GM12878 (cell line): Measurements from ENCODE around the gene ENDOG. TPM values are rescaled to one million over a fixed set of nuclear protein-coding genes. Genes with fewer than 3 reads are reported as not detected.

Source experiments
- BHLHE40 ChIP-seq, 2 experiments: fragments of 450-650 bp in 1 of 2; IDR thresholded peaks; 2 replicates each; pipeline ENCODE4 v1.6.1; 2011 to 2017; ENCODE audit warnings: low read depth in 2 of 2, borderline replicate concordance in 1 of 2, improper control_type of control experiment in 1 of 2, low read length in 1 of 2, mild to moderate bottlenecking in 1 of 2
- CREB1 ChIP-seq: IDR thresholded peaks from 2 replicates; pipeline ENCODE4 v1.6.1; 2012; ENCODE audit warnings: low read depth, mild to moderate bottlenecking, inconsistent platforms
- IKZF2 ChIP-seq, 2 experiments: fragments of 450-650 bp; IDR thresholded peaks; 2 replicates each; pipeline ENCODE4 v1.6.1; 2017; ENCODE audit warnings: mild to moderate bottlenecking in 2 of 2, moderate library complexity in 2 of 2
- KDM1A ChIP-seq: fragments of 200-600 bp; sonication (generic); IDR thresholded peaks from 2 replicates; pipeline ENCODE4 v1.6.1; 2016; ENCODE audit warnings: borderline replicate concordance
- MXI1 ChIP-seq: fragments of 150-350 bp; IDR thresholded peaks from 2 replicates; pipeline ENCODE4 v1.6.1; 2011; ENCODE audit warnings: low read depth, mild to moderate bottlenecking, inconsistent platforms, low read length, improper control_type of control experiment
- PAX8 ChIP-seq: fragments of 450-650 bp; IDR thresholded peaks from 2 replicates; pipeline ENCODE4 v1.6.1; 2017; ENCODE audit warnings: mild to moderate bottlenecking, moderate library complexity
- RBBP5 ChIP-seq: fragments of 200-600 bp; sonication (generic); conservative IDR thresholded peaks from 2 replicates; pipeline ENCODE4 v1.6.1; 2016
- SP1 ChIP-seq: IDR thresholded peaks from one replicate; pipeline ENCODE4 v1.6.1; 2011; ENCODE audit warnings: low read depth, low read length
- SREBF2 ChIP-seq: IDR thresholded peaks from 2 replicates; pipeline ENCODE4 v1.6.1; 2012; ENCODE audit warnings: mild to moderate bottlenecking, low read length
- SRF ChIP-seq, 2 experiments: IDR thresholded peaks; 2 replicates each; pipeline ENCODE4 v1.6.1; 2011; ENCODE audit warnings: low read depth in 2 of 2, low read length in 2 of 2, mild to moderate bottlenecking in 1 of 2, moderate library complexity in 1 of 2
- STAT1 ChIP-seq: fragments of 450-650 bp; conservative IDR thresholded peaks from 2 replicates; pipeline ENCODE4 v1.6.1; 2014; ENCODE audit warnings: antibody characterized with exemption, mild to moderate bottlenecking
- TAF1 ChIP-seq: IDR thresholded peaks from 2 replicates; pipeline ENCODE4 v1.6.1; 2011; ENCODE audit warnings: mild to moderate bottlenecking, low read depth, low read length, borderline replicate concordance
- TCF3 ChIP-seq: IDR thresholded peaks from 2 replicates; pipeline ENCODE4 v1.6.1; 2012; ENCODE audit warnings: low read depth, mild to moderate bottlenecking, low read length, borderline replicate concordance; ENCODE audit not compliant: insufficient read depth
- ZNF217 ChIP-seq: fragments of 450-650 bp; IDR thresholded peaks from 2 replicates; pipeline ENCODE4 v1.6.1; 2017; ENCODE audit warnings: antibody characterized with exemption, mild to moderate bottlenecking
- polyA plus RNA-seq, 11 experiments: library from polyadenylated mRNA; depleted of rRNA in 4 of 11; unstranded in 6 of 11; stranded (reverse) in 5 of 11; fragments of >200 nt; fragmentation: Nextera tagmentation in 4 of 11; fragmentation: Illumina TruSeq in 1 of 11; extraction: Ambion mirVana in 4 of 11; extraction: Trizol in 1 of 11; gene quantifications; 1 replicate in 1 of 11; 2 replicates in 10 of 11; pipeline versions ENCODE4 v1.2.1 to v1.2.3, GENCODE V29; 2011 to 2016; ENCODE audit warnings: inconsistent platforms in 2 of 11, missing spikeins in 2 of 11, low read depth in 1 of 11
- total RNA-seq, 4 experiments: library from RNA; depleted of rRNA in 3 of 4; stranded (reverse); fragments of >200 nt in 3 of 4; fragmentation: Illumina TruSeq in 1 of 4; extraction: Trizol in 1 of 4; gene quantifications; 2 replicates each; pipeline versions ENCODE4 v1.2.1 to v1.2.3, GENCODE V29; 2013 to 2021
- TF ChIP-seq, protein P1 (sequence below): fragments of 450-650 bp; IDR thresholded peaks from 2 replicates; pipeline ENCODE4 v1.6.1; 2014; ENCODE audit warnings: mild to moderate bottlenecking
- TF ChIP-seq, protein P2 (sequence below): fragments of 450-650 bp; IDR thresholded peaks from 2 replicates; pipeline ENCODE4 v1.6.1; 2017; ENCODE audit warnings: antibody characterized with exemption, mild to moderate bottlenecking, moderate library complexity
- TF ChIP-seq, protein P3 (sequence below): fragments of 450-650 bp; IDR thresholded peaks from 2 replicates; pipeline ENCODE4 v1.6.1; 2018; ENCODE audit warnings: mild to moderate bottlenecking, low read depth, moderate library complexity; ENCODE audit not compliant: partially characterized antibody
- TF ChIP-seq, protein P4 (sequence below): fragments of 450-650 bp; IDR thresholded peaks from 2 replicates; pipeline ENCODE4 v1.6.1; 2017; ENCODE audit warnings: mild to moderate bottlenecking, moderate library complexity

ENDOG gene
- total and polyA plus RNA-seq, 10 of the 15 experiments (the other 5 are each of a cell fraction or from before 2014, with no cell fraction given): 0.84 to 29.2 (median 9.0) TPM

DNA sequence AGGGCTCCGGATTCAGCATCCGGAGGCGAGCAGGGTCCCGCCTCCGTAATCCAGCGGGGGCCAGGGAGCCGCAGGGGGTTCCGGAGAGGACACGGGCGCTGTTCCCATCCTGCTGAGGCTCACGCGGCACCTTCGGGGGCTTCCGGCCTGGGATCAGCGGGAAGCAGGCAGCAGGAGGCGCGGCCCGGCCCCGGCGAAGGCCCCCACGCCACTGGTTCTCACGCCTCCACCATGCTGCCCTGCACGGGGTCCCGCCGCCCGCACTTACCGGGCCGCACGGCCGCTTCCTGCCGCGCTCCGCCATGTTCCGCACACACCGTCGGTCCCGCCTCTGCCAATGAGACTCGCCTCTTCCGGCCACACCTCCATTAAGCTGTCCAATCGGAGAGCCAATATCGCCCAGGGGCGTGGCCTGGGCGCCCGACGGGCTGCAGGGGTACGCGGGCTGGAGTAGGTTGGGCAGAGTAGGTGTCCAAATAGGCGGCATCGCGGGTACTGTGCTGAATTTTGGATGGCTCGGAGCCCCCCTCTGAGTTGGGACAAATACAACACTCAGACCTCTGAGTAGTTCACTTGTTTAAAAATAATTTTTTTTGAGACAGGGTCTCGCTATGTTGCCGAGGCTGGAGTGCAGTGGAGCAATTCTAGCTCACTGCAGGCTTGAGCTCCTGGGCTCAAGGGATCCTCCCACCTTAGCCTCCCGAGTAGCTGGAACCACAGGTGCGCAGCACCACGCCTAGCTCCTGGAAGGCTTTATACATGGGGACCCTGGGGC is 11.4 kb downstream of the ENDOG start, which contains the start of gene SPOUT1 (continued):
- 0 out of 4 replicates have a peak, but pooled peaks of 1 of the 2 experiments have one; percentile 25 for TF ChIP-seq IKZF2 (IDR thresholded peaks at IDR 0.05)
- TF ChIP-seq, protein P1, sequence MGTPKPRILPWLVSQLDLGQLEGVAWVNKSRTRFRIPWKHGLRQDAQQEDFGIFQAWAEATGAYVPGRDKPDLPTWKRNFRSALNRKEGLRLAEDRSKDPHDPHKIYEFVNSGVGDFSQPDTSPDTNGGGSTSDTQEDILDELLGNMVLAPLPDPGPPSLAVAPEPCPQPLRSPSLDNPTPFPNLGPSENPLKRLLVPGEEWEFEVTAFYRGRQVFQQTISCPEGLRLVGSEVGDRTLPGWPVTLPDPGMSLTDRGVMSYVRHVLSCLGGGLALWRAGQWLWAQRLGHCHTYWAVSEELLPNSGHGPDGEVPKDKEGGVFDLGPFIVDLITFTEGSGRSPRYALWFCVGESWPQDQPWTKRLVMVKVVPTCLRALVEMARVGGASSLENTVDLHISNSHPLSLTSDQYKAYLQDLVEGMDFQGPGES: no peak
- TF ChIP-seq TCF3: 0 out of 2 replicates have a peak, but pooled peaks have one; percentile 68
- TF ChIP-seq, protein P2, sequence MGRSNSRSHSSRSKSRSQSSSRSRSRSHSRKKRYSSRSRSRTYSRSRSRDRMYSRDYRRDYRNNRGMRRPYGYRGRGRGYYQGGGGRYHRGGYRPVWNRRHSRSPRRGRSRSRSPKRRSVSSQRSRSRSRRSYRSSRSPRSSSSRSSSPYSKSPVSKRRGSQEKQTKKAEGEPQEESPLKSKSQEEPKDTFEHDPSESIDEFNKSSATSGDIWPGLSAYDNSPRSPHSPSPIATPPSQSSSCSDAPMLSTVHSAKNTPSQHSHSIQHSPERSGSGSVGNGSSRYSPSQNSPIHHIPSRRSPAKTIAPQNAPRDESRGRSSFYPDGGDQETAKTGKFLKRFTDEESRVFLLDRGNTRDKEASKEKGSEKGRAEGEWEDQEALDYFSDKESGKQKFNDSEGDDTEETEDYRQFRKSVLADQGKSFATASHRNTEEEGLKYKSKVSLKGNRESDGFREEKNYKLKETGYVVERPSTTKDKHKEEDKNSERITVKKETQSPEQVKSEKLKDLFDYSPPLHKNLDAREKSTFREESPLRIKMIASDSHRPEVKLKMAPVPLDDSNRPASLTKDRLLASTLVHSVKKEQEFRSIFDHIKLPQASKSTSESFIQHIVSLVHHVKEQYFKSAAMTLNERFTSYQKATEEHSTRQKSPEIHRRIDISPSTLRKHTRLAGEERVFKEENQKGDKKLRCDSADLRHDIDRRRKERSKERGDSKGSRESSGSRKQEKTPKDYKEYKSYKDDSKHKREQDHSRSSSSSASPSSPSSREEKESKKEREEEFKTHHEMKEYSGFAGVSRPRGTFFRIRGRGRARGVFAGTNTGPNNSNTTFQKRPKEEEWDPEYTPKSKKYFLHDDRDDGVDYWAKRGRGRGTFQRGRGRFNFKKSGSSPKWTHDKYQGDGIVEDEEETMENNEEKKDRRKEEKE: no peak
- TF ChIP-seq ZNF217: no peak
- no peak for TF ChIP-seq PAX8
- TF ChIP-seq, protein P3, sequence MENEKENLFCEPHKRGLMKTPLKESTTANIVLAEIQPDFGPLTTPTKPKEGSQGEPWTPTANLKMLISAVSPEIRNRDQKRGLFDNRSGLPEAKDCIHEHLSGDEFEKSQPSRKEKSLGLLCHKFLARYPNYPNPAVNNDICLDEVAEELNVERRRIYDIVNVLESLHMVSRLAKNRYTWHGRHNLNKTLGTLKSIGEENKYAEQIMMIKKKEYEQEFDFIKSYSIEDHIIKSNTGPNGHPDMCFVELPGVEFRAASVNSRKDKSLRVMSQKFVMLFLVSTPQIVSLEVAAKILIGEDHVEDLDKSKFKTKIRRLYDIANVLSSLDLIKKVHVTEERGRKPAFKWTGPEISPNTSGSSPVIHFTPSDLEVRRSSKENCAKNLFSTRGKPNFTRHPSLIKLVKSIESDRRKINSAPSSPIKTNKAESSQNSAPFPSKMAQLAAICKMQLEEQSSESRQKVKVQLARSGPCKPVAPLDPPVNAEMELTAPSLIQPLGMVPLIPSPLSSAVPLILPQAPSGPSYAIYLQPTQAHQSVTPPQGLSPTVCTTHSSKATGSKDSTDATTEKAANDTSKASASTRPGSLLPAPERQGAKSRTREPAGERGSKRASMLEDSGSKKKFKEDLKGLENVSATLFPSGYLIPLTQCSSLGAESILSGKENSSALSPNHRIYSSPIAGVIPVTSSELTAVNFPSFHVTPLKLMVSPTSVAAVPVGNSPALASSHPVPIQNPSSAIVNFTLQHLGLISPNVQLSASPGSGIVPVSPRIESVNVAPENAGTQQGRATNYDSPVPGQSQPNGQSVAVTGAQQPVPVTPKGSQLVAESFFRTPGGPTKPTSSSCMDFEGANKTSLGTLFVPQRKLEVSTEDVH: no peak
- peak; percentile 41 to 82; a peak in 3 of 4 replicates for TF ChIP-seq BHLHE40 (IDR thresholded peaks at IDR 0.05; ENCODE audit: borderline replicate concordance in 1 of 2, low read depth in 2 of 2, low read length in 1 of 2)
- no peak for TF ChIP-seq STAT1
- TF ChIP-seq SP1: peak; percentile 85
- no peak for TF ChIP-seq KDM1A
- peak; percentile 88 for TF ChIP-seq MXI1
- TF ChIP-seq, protein P4, sequence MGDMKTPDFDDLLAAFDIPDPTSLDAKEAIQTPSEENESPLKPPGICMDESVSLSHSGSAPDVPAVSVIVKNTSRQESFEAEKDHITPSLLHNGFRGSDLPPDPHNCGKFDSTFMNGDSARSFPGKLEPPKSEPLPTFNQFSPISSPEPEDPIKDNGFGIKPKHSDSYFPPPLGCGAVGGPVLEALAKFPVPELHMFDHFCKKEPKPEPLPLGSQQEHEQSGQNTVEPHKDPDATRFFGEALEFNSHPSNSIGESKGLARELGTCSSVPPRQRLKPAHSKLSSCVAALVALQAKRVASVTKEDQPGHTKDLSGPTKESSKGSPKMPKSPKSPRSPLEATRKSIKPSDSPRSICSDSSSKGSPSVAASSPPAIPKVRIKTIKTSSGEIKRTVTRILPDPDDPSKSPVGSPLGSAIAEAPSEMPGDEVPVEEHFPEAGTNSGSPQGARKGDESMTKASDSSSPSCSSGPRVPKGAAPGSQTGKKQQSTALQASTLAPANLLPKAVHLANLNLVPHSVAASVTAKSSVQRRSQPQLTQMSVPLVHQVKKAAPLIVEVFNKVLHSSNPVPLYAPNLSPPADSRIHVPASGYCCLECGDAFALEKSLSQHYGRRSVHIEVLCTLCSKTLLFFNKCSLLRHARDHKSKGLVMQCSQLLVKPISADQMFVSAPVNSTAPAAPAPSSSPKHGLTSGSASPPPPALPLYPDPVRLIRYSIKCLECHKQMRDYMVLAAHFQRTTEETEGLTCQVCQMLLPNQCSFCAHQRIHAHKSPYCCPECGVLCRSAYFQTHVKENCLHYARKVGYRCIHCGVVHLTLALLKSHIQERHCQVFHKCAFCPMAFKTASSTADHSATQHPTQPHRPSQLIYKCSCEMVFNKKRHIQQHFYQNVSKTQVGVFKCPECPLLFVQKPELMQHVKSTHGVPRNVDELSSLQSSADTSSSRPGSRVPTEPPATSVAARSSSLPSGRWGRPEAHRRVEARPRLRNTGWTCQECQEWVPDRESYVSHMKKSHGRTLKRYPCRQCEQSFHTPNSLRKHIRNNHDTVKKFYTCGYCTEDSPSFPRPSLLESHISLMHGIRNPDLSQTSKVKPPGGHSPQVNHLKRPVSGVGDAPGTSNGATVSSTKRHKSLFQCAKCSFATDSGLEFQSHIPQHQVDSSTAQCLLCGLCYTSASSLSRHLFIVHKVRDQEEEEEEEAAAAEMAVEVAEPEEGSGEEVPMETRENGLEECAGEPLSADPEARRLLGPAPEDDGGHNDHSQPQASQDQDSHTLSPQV: no peak
- peak; percentile 89 for TF ChIP-seq TAF1
- TF ChIP-seq RBBP5: no peak
- TF ChIP-seq SREBF2: no peak
- TF ChIP-seq CREB1: peak; percentile 69; the same call in 1 of the 2 replicates
- no peak for TF ChIP-seq SRF (IDR thresholded peaks at IDR 0.05; ENCODE audit: low read depth in 2 of 2, low read length in 2 of 2)
